Measurements from ENCODE around the gene TRIP12.

The TRIP12 gene

GRCh38 chr2:229874647-229875046, 47.2 kb downstream of the TRIP12 start:
- peaks cover 6% of the 10 kb centered on the region for H3K4me1 ChIP-seq (ENCODE audit: control insufficient read depth, low read length)
- H3F3A ChIP-seq (ENCODE audit: control insufficient read depth, insufficient read depth) = no peaks in the 10 kb centered on the region
- no peaks in the 10 kb centered on the region for H3K27me3 ChIP-seq (ENCODE audit: control insufficient read depth, low read length)
- no peaks in the 10 kb centered on the region for H4K20me1 ChIP-seq (ENCODE audit: control insufficient read depth, insufficient read depth, low read depth, low read length)
- H3K4me3 ChIP-seq (ENCODE audit: low read length) = no peak overlapping the region
- no peaks in the 10 kb centered on the region for H3K9me3 ChIP-seq (ENCODE audit: control insufficient read depth, insufficient read depth, low read length)
- H3K36me3 ChIP-seq (ENCODE audit: control insufficient read depth, low read length) = peaks cover 45% of the 10 kb centered on the region
- H3K27ac ChIP-seq (ENCODE audit: low read depth, low read length) = no peak overlapping the region
- no peak overlapping the region for H3K4me2 ChIP-seq (ENCODE audit: low read length)
- H3K9me2 ChIP-seq (replicated peaks; ENCODE audit: control insufficient read depth, low read length) = no peaks in the 10 kb centered on the region
- H3K79me2 ChIP-seq (ENCODE audit: control insufficient read depth, low read length) = peaks cover 32% of the 10 kb centered on the region
- TF ChIP-seq EZH2phosphoT487 (IDR thresholded peaks at IDR 0.05; ENCODE audit: borderline replicate concordance, low read length) (no peak), CTCF (IDR thresholded peaks at IDR 0.05; ENCODE audit: low read depth, low read length, poor library complexity, severe bottlenecking) (no peak)

GRCh38 chr2:229873123-229873581, 48.7 kb downstream of the TRIP12 start:
- Histone ChIP-seq H4K20me1 (ENCODE audit: control insufficient read depth, insufficient read depth, low read depth, low read length) (no peaks in the 10 kb centered on the region), H3K79me2 (ENCODE audit: control insufficient read depth, low read length) (peaks cover 46% of the 10 kb centered on the region), H3K36me3 (ENCODE audit: control insufficient read depth, low read length) (peaks cover 42% of the 10 kb centered on the region), H3K4me1 (ENCODE audit: control insufficient read depth, low read length) (peaks cover 6% of the 10 kb centered on the region), H3F3A (ENCODE audit: control insufficient read depth, insufficient read depth) (no peaks in the 10 kb centered on the region), H3K4me2 (ENCODE audit: low read length) (no peak overlapping the region), H3K27me3 (ENCODE audit: control insufficient read depth, low read length) (no peaks in the 10 kb centered on the region), H3K4me3 (ENCODE audit: low read length) (no peak overlapping the region), H3K27ac (ENCODE audit: low read depth, low read length) (no peak overlapping the region), H3K9me2 (replicated peaks; ENCODE audit: control insufficient read depth, low read length) (no peaks in the 10 kb centered on the region), H3K9me3 (ENCODE audit: control insufficient read depth, insufficient read depth, low read length) (no peaks in the 10 kb centered on the region)
- TF ChIP-seq CTCF (IDR thresholded peaks at IDR 0.05; ENCODE audit: low read depth, low read length, poor library complexity, severe bottlenecking) (no peak), EZH2phosphoT487 (IDR thresholded peaks at IDR 0.05; ENCODE audit: borderline replicate concordance, low read length) (no peak)

GRCh38 chr2:229870903-229871656, 50.7 kb downstream of the TRIP12 start:
- peaks cover 6% of the 10 kb centered on the region for H3K4me1 ChIP-seq (ENCODE audit: control insufficient read depth, low read length)
- peaks cover 62% of the 10 kb centered on the region for H3K79me2 ChIP-seq (ENCODE audit: control insufficient read depth, low read length)
- H3K4me3 ChIP-seq (ENCODE audit: low read length) = no peak overlapping the region
- peaks cover 35% of the 10 kb centered on the region for H3K36me3 ChIP-seq (ENCODE audit: control insufficient read depth, low read length)
- no peaks in the 10 kb centered on the region for H3K9me2 ChIP-seq (replicated peaks; ENCODE audit: control insufficient read depth, low read length)
- no peaks in the 10 kb centered on the region for H4K20me1 ChIP-seq (ENCODE audit: control insufficient read depth, insufficient read depth, low read depth, low read length)
- no peaks in the 10 kb centered on the region for H3K9me3 ChIP-seq (ENCODE audit: control insufficient read depth, insufficient read depth, low read length)
- no peak overlapping the region for H3K4me2 ChIP-seq (ENCODE audit: low read length)
- TF ChIP-seq EZH2phosphoT487 (IDR thresholded peaks at IDR 0.05; ENCODE audit: borderline replicate concordance, low read length) = no peak
- no peak for TF ChIP-seq CTCF (IDR thresholded peaks at IDR 0.05; ENCODE audit: low read depth, low read length, poor library complexity, severe bottlenecking)
- H3K27me3 ChIP-seq (ENCODE audit: control insufficient read depth, low read length) = no peaks in the 10 kb centered on the region
- no peak overlapping the region for H3K27ac ChIP-seq (ENCODE audit: low read depth, low read length)
- H3F3A ChIP-seq (ENCODE audit: control insufficient read depth, insufficient read depth) = no peaks in the 10 kb centered on the region
